Renal cortex interstitium (tissue), 11 donors: ENCODE results near the gene NUDT15. TPM values are rescaled to one million over a fixed set of nuclear protein-coding genes. Genes with fewer than 3 reads are reported as not detected.

ENCODE experiments used
- DNase-seq, 11 donors: peaks; one replicate each; pipeline ENCODE4 v3.0.0-alpha.2; 2013; ENCODE audit warnings: low read depth in 9 of 11, low spot score in 4 of 11; ENCODE audit errors: extremely low read depth in 1 of 11
- polyA plus RNA-seq, 3 donors: library from polyadenylated mRNA; unstranded; fragments of 120-200 nt; gene quantifications; one replicate each; pipeline ENCODE4 v1.2.1, GENCODE V29; 2013; ENCODE audit not compliant: insufficient read length in 3 of 3

Gene NUDT15
- polyA plus RNA-seq, 3 donors = 22.6 to 29.6 (median 24.2) TPM

DNA sequence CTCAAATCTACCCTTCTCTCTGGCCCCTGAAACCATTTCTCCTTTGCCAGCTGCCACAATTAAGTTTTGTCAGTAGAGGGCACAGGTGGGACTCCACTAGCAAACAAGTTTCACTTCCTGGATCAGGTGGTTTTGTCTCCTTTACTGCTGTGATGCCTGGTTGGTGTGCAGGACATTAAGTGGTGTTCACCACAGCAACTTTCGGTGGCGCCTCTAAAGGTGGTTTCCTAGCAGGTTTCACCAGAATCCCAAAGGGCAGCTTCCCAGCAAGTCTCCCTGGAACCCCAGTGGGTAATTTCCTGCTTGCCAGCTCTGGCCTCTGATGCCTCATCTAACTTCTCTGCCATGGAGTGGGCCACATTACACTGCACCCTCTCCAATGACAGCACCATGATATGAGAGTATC, 40.7 kb downstream of the NUDT15 start:
- no peak for DNase-seq

DNA sequence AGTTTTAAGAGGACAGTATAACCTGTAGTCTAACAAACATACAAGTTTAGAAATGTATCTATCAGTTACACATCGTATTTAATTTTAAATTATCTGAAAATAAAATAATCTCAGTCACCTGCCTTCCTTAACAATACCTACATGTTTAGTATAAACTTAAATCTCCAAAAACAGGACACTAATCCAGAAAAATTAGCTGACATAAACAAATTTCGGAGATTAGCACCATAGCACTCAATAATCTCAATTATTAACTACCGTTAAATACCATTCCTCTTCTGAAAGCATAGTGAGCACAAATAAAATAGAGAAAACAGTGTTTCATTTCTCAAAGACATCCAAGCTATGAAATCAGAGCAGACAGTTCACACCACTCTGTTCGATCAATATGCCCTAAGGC, 44.2 kb downstream of the NUDT15 start:
- no peak for DNase-seq

DNA sequence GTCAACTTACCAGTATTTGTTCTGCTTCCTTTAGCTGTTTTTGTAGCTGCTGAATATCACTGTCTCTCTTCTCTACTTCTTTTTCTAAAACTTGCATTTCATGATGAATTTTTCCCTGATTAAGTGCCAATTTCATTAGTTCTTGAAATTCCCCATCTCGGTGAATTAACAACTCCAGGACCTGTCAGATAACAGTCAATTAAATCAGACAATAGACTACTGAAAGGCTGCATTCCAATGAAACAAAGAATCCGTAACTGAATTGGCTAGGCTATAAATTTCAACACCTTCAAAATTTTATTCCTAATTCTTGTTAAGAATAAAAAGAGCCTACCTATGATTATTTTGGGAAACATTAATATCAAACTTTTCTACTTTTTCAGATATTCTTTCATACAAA, 48.7 kb downstream of the NUDT15 start:
- DNase-seq = no peak

DNA sequence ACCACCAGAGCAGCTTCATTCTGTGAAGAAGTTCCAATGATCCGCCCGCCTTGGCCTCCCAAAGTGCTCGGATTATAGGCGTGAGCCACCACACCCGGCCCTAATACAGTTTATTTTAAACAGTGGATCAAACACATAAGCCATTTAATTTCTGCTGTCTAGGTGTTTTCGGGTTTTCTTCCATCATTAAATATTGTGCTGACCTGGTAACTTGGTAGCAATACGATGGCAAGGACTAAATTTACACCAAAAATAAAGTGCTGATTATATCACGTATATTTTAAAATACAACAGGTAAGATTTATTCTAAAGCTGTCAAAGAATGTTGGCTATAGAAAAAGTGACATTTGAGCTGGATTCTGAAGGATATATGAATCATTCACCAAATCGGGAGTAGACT, 56.1 kb downstream of the NUDT15 start:
- DNase-seq = no peak

DNA sequence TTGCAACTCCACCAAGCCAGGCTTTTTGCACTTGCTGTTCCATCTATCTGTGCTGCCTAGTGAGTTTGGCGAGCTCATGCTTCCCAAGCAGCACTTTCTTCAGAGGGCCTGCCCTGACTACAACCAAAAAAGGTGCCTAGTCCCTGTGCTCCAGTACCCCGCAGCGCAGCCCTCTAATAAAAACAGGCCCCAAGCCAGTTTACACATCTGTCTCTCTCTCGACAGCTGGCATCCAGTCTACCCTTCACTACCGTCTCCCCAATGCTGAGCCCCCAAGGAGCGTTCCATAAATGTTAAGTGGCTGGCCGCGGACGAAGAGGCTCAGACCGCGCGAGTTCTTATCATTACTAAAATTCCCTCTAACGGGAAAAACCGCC, 56.9 kb downstream of the NUDT15 start:
- no peak for DNase-seq

DNA sequence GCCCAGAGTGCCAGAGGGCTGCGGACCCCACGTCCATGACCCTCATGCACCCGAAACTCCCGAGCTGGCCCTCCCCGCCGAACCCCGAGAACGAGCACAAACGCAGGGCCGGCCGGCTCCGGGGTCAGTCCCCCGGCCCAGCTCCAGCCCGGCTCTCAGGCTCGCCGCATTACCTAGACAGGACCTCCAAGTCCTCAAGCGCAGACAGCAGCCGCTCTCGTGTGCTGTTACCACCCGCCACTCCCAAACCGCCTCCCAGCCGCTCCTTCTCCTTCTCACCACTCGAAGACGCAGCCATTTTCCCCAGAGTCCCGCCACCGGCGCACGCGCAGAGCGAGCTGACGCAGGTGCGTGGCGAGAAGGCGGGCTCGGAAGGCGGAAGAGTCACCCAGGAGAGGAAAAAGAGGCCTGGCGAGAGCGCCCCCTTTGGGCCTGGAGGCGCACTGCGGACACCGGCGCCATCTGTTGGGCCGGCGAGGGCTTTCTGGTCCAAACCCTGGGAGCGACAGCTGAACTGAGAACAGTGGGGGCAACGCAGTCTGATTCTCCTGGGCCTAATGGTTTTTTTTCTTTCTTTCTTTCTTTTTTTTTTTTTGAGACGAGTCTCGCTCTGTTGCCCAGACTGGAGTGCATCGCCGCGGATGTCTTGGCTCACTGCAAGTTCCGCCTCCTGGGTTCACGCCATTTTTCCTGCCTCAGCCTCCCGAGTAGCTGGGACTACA, 57.4 kb downstream of the NUDT15 start, which contains the start of gene MED4:
TSS of gene MED4 (minus strand) at position 324 of the 722 bp plus-strand sequence. CDS start at position 298, 26 bp downstream.
- DNase-seq = peak; percentile 87 to 96 (median 92)

DNA sequence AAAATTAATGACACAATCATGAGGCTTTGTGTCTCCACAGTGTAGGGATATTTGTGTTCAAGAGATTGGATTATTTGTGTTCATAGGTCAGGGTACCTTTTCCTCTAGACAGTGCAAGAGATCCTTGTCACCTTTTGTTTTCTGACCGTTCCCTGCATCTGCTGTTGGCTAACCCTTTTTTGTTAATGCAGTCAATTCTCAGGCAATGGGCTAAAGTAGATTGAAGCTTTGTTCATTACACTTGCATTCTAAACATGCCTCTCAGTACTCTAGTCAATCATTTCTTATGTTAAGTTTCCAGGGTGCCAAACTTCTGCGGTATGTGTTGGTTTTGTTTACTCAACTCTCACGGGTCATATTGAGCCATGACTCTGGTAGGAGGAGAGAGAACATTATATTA, 59.1 kb downstream of the NUDT15 start:
- DNase-seq = peak in 1 of 11 donors; percentile 63

Other genes starting within 250 kb of the NUDT15 start
- 10 to 100 TPM; 77.9 to 98.3 (median 88.1) TPM for gene SUCLA2, start 36.5 kb upstream of the NUDT15 start, polyA plus RNA-seq
- 100 to 1,000 TPM in 1 of 3 donors, 10 to 100 TPM in 2; 76.4 to 102 (median 84.5) TPM for gene MED4, start 57.4 kb downstream of the NUDT15 start, polyA plus RNA-seq
- gene ITM2B, start 195.5 kb downstream of the NUDT15 start, polyA plus RNA-seq = 1,000 to 10,000 TPM; 1,263 to 1,531 (median 1,356) TPM